Stomach (tissue), 4 donors: ENCODE results near the gene SLCO1B3.

Experiments
- EP300 ChIP-seq: sonication (generic); formaldehyde crosslinking; IDR thresholded peaks from one replicate; pipeline ENCODE4 v1.6.1; 2017; ENCODE audit warnings: antibody characterized with exemption
- POLR2A ChIP-seq, 4 donors: fragments of 450-650 bp; IDR thresholded peaks; one replicate each; pipeline ENCODE4 v1.6.1; 2016; ENCODE audit warnings: antibody characterized with exemption in 4 of 4, control low read depth in 2 of 4, mild to moderate bottlenecking in 1 of 4, moderate library complexity in 1 of 4
- POLR2AphosphoS5 ChIP-seq, 3 donors: sonication (generic); formaldehyde crosslinking; IDR thresholded peaks; one replicate each; pipeline ENCODE4 v1.6.1; 2016; ENCODE audit warnings: antibody characterized with exemption in 3 of 3
- TF ChIP-seq, protein P1 (sequence below), 7 experiments: fragments of 450-650 bp in 4 of 7; fragments of 200-600 bp in 3 of 7; sonication (generic) in 3 of 7; IDR thresholded peaks; one replicate each; pipeline ENCODE4 v1.5.1; 2016 to 2019; ENCODE audit warnings: antibody characterized with exemption in 7 of 7, control low read depth in 2 of 7, mild to moderate bottlenecking in 1 of 7

DNA sequence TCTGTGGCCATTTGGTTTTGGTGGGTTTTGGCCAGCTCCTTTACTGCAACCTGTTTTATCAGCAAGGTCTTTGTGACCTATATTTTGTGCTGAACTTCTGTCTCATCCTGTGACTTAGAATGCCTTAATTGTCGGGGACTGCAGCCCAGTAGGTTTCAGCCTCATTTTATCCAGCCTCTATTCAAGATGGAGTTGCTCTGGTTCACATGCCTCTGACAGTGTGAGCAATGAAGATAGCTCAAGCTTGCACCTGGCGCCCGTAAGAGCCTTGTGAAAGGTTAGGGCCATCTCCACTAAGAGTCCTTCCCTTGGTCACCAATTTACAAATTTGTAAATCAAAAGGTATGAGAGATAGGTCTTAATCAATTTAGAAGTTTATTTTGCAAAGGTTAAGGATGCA lies 19.4 kb downstream of the SLCO1B3 start:
- TF ChIP-seq, protein P1, sequence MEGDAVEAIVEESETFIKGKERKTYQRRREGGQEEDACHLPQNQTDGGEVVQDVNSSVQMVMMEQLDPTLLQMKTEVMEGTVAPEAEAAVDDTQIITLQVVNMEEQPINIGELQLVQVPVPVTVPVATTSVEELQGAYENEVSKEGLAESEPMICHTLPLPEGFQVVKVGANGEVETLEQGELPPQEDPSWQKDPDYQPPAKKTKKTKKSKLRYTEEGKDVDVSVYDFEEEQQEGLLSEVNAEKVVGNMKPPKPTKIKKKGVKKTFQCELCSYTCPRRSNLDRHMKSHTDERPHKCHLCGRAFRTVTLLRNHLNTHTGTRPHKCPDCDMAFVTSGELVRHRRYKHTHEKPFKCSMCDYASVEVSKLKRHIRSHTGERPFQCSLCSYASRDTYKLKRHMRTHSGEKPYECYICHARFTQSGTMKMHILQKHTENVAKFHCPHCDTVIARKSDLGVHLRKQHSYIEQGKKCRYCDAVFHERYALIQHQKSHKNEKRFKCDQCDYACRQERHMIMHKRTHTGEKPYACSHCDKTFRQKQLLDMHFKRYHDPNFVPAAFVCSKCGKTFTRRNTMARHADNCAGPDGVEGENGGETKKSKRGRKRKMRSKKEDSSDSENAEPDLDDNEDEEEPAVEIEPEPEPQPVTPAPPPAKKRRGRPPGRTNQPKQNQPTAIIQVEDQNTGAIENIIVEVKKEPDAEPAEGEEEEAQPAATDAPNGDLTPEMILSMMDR (IDR thresholded peaks at IDR 0.05): no peak
- TF ChIP-seq POLR2AphosphoS5 (IDR thresholded peaks at IDR 0.05) (no peak), POLR2A (IDR thresholded peaks at IDR 0.05) (no peak), EP300 (no peak)
